NK-92 treated with Interleukin-12 subunit alpha and Interleukin-12 subunit beta, amount 100 ng/mL, for 24 hours (cell line): ENCODE measurements around the gene ARG1.

Experiments
- DNase-seq: peaks from one replicate; lab custom pipeline; 2025; lab: John Stamatoyannopoulos, UW

ARG1 gene

DNA sequence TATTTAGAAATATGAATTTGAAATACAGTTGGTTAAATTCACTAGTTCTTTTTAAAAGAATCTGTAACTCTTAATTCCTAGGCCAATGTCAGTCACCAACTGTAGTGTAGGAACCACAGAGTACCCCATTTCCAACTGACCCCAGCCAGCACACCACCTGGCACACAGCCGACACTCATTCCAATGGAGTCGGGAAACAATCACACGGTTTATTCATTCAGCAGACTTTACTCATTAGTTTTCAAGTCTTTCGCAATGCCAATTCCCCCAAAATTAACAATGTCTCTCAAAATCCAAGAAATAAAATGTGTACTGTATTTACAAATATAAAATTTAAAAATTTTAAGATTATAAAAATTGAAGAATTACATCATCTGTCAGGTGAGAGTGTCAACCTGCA, 13.5 kb downstream of the ARG1 start:
- no peak for DNase-seq

GRCh38 chr6:131587909-131588308, 14.9 kb downstream of the ARG1 start:
- no peak for DNase-seq

DNA sequence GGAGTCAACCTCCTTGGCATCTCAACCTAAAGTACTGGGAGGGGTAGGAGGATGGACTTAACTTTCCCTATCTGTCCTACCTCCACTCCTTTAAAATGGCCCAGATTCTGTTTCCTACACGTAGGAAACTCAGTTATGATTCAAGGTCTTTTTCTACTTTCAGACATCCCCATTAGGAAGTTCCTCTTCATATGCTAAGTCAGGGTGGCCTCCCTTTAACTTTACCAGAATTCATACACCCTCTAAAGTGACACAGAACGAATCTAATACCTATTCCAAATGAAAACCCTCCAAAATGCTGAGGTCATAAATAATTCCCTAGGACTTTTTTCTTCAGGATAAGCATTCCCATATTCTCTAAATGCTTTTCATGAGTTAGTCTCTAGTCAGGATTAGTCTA, 15.6 kb downstream of the ARG1 start:
- no peak for DNase-seq

DNA sequence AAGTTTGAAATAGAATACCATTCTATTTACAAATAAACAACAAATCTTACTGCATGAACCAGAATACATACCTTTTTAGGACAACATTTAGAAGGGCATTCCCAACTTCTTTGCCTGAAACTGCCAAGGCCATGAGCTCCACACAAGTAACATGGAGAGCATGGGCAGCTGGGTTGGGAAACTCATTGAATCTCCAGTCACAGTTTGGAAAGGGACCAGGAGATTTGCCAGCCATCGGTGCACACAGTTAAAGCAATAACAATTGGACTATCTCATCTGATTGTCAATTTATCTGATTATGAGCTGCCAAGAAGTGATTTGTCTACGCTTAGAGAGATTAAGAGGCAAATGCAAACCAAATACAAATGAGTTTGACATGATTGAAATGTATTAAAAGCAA, 19.9 kb downstream of the ARG1 start:
- DNase-seq, result no peak

DNA sequence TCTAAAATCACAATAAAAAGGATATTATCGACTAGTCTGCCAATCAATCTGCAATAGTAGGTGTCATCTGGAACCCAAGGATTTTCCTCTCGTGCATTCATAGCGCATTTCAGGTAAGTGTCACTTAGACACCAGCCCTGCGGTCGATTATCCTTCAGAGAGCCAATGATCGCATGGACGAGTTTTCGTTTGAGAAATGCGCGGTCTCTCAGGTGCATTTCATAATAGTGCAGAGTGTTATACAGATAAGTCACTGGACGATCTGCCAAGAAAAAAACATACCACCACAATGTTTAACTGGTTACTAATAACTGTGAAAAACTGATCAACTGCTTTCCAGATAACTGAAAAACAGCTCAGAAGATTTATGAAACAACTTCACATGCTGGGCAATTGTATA, 21.0 kb downstream of the ARG1 start:
- DNase-seq, result no peak

GRCh38 chr6:131597446-131597845, 24.4 kb downstream of the ARG1 start:
- DNase-seq, result no peak

GRCh38 chr6:131600716-131601115, 27.7 kb downstream of the ARG1 start:
- no peak for DNase-seq

- no peak for DNase-seq
These were observed 29.8 kb downstream of the ARG1 start for GRCh38 chr6:131602781-131603312.

- no peak for DNase-seq
These were observed 40.4 kb downstream of the ARG1 start for GRCh38 chr6:131613296-131613925.

DNA sequence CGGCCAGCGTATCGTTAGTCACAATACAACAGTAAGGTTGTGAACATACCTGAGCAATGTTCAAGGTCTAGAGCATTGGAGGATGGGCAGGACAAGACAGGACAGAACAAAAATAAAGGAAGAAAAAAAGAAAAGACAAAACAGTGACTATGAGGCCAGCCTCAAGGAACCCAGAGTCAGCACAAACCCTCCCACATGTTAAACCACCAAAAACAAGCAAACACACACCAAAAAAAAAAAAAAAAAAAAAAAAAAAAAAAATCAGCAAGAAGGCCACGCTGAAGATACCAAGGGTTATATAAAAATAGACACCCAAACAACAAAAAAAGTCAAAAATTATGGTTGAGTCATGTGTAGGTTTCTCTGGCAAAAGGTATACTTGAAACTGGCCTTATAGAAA, 42.2 kb downstream of the ARG1 start:
- no peak for DNase-seq

DNA sequence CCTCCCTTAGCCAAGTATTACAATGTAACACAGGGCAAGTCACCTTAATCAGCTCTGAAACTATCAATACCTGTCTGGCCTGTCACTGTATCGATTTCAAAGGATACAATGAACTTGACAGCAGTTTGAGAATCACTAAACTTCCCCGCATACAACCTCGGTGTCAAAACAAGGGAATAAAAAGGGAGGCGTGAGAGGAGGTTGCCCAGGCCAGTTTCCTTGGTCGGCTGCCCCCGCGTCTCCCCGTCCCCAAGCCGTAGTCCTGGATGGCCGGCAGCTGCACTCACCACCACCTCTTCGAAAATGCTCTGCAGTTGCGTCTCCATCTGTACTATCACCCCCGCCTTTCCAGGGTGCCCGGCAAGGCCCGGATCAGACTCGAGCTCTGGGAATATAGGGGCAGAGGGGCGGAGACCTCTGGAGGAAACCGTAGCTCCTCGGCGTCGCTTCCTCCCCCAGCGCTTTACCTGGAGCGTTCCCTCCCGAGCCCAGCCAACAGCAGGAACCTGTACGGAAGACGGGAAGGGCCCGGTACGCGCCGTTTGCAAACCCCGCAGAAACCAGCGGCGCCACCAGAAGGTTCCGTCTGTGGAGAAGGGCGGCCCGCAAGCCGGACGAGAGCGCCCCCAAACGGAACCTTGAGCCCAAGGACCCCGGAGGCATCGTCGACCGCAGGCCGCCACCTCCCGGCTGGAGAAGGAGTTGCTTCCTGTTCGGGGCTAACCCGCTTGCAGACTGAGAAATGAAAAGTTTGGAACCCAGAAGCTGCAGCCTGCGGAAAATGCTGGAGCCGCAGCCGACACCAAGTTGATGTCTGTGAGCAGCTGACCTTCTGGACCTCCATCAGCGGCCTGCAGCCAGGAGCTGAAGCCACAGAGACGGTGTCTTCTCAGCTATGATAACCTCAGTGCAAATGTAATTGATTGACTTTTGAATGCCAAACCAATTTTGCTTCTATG, 55.0 kb downstream of the ARG1 start, which contains the start of gene MED23:
TSS of gene MED23 (minus strand) at position 519 of the 959 bp plus-strand sequence. CDS start at position 326, 193 bp downstream.
- peak; percentile 86 for DNase-seq

- no peak for DNase-seq
These were observed 55.7 kb downstream of the ARG1 start for GRCh38 chr6:131628726-131629125.

DNA sequence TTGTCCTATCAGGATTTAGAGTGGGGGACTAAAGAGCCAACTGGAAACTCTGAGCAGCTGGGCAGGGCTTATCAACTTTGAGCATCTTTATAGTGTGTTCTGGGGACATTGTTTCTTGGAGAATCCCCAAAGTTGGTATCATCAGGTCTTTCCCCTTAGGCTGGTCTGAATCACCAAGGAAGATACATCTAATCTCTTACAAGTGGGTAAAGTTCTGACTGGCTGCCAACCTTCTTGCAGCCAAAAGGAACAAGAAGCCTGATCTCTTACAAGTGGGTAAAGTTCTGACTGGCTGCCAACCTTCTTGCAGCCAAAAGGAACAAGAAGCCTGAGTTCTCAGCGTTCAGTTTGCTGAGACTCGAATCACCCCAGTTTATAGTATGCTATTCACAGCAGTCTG, 56.6 kb downstream of the ARG1 start:
- no peak for DNase-seq

GRCh38 chr6:131631625-131632289, 58.7 kb downstream of the ARG1 start:
- no peak for DNase-seq
